Right cardiac atrium (tissue), 5 donors: ENCODE results near the gene SLC25A26. TPM values are rescaled to one million over a fixed set of nuclear protein-coding genes. Genes with fewer than 3 reads are reported as not detected.
"Not testable (repeated sequence)": the region's sequence is repeated elsewhere in the genome, so short reads cannot be mapped to it uniquely, and the experiment has no call there.

Source experiments
- ATAC-seq, 2 donors: fragments of 200-7000 bp; cut with Tn5 transposase; one replicate each; pipeline versions ENCODE4 v1.8.0 to v1.9.1; 2020; ENCODE audit warnings: moderate library complexity in 2 of 2, mild to moderate bottlenecking in 1 of 2
- DNase-seq, 3 donors: peaks; one replicate each; pipeline ENCODE4 v3.0.0-alpha.2; 2020
- H3K27ac ChIP-seq: one replicate; pipeline ENCODE4 v1.5.1; 2013; ENCODE audit warnings: mild to moderate bottlenecking, low read length, control low read depth, moderate library complexity
- H3K27me3 ChIP-seq: one replicate; pipeline ENCODE4 v1.6.1; 2013; ENCODE audit not compliant: control insufficient read depth, insufficient read depth
- H3K4me1 ChIP-seq: one replicate; pipeline ENCODE4 v1.6.1; 2013; ENCODE audit warnings: low read length; ENCODE audit not compliant: control insufficient read depth, insufficient read depth
- H3K4me3 ChIP-seq: one replicate; pipeline ENCODE4 v1.5.1; 2013; ENCODE audit warnings: low read length, control low read depth
- H3K9me3 ChIP-seq: one replicate; pipeline ENCODE4 v1.6.1; 2013; ENCODE audit warnings: low read length; ENCODE audit not compliant: control insufficient read depth
- WGBS: extraction: QIAGEN DNeasy Blood & Tissue Kit; methylation state at CpG from one replicate; pipeline ENCODE4 v1.1.7; 2013; 5-methylcytosine and 5-hydroxymethylcytosine counted together
- intact Hi-C, 4 donors: fragments of 100-400 bp; cut with DNase I; formaldehyde crosslinking; loops; one replicate each; pipeline versions ENCODE4 v1.11.0 to v1.14.0; 2022 to 2023
- polyA plus RNA-seq: library from polyadenylated mRNA; stranded (reverse); fragments of 200-250 nt; gene quantifications from one replicate; pipeline ENCODE4 v1.2.3, GENCODE V29; 2013
- total RNA-seq, 4 donors: library from RNA; stranded (reverse); fragmentation: NEBNext Ultra II Directional; extraction: Animal tissue kit (Norgen Biotek cat#: 25700); gene quantifications; one replicate each; pipeline ENCODE4 v1.2.1, GENCODE V29; 2021
- donor health status: healthy with polysubstance abuse.
- donor health status: DM: no; HTN: yes; CAD: no.
- donor health status: DM: no; HTN: no; CAD: no.
- donor health status: DM: no; HTN: yes; CAD: no; lungs with severe emphysema.
- donor health status: DM: yes; HTN: yes; CAD: no.

The SLC25A26 gene
- total and polyA plus RNA-seq, 5 donors: 23.9 to 39.4 (median 28.4) TPM

DNA sequence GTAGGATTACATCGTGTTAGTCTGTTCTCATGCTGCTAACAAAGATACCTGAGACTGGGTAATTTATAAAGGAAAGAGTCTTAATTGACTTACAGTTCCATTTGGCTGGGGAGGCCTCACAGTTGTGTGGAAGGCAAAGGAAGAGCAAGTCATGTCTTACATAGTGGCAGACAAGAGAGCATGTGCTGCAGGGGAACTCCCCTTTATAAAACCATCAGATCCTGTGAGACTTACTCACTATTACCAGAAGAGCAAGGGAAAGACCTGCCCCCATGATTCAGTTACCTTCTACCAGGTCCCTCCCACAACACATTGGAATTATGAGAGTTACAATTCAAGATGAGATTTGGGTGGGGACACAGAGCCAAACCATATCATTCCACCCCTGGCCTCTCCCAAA, 3.4 kb downstream of the SLC25A26 start:
- no peak for ATAC-seq
- Histone ChIP-seq H3K27me3 (no peaks in the 10 kb centered on the region), H3K4me1 (no peaks in the 10 kb centered on the region), H3K9me3 (no peaks in the 10 kb centered on the region), H3K27ac (no peak overlapping the region), H3K4me3 (no peak overlapping the region)
- no peak for DNase-seq
- intact Hi-C loops: no loop called here
- whole genome bisulfite sequencing: 89% methylated on average over 1 of the region's 1 CpG

DNA sequence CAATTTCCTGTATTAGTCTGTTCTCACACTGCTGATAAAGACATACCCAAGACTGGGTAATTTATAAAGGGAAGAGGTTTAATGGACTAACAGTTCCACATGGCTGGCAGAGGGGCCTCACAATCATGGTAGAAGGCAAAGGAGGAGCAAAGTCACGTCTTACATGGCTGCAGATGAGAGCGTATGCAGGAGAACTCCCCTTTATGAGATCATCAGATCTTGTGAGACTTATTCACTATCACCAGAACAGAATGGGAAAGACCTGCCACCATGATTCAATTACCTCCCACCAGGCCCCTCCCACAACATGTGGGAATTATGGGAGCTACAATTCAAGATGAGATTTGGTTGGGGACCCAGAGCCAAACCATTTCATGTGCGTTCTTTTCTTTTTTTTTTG, 5.3 kb downstream of the SLC25A26 start:
- H3K9me3 ChIP-seq, ATAC-seq, H3K4me1 ChIP-seq, H3K27me3 ChIP-seq, H3K27ac ChIP-seq, H3K4me3 ChIP-seq, intact Hi-C loops, DNase-seq: not testable (repeated sequence)
- WGBS: 92% methylated on average over 3 of the region's 3 CpGs

DNA sequence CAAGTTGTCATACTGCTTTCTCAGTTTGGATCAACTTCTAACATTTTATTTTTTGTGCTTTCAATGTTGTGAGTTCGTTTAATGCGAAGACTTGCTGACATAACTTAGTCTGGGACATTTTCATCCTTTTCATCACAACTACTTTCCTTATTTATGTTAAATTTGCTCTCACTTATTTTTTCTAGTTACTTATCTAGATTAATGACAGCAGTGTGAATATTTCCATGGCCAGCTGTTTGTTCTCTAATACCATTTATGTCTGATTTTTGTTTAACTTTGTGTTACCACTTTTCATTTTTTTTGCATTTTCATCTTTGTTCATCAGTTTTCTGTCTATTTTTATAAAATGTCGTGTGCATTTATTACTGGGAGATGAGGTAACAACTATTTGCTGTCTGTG, 6.2 kb downstream of the SLC25A26 start:
- DNase-seq (no peak), ATAC-seq (no peak)
- no peaks in the 10 kb centered on the region for H3K9me3 ChIP-seq
- intact Hi-C loops: no loop called here
- no peak overlapping the region for H3K27ac ChIP-seq
- no peaks in the 10 kb centered on the region for H3K4me1 ChIP-seq
- no peaks in the 10 kb centered on the region for H3K27me3 ChIP-seq
- no peak overlapping the region for H3K4me3 ChIP-seq
- 62% methylated on average over 3 of the region's 3 CpGs for WGBS

DNA sequence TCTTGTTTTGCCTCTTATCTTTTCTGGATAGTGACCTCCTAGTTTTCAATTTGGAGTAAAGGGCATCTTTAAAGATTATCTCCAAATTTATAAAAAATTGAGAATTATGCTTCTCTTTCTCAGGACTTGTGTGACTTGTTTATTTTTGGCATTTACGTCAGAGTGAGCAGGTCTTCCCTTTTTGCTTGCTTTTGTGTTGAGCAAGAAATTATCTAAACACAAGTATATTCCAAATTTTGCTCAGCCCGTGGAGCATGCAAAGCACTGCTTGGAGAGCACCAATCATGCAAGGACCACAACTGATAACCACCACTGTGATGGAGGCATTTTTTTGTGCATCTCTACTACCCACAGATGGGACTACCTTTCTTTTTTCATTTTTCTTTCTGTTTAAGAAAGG, 7.1 kb downstream of the SLC25A26 start:
- no peaks in the 10 kb centered on the region for H3K4me1 ChIP-seq
- DNase-seq (no peak), ATAC-seq (no peak)
- H3K27me3 ChIP-seq: no peaks in the 10 kb centered on the region
- no peak overlapping the region for H3K4me3 ChIP-seq
- no peak overlapping the region for H3K27ac ChIP-seq
- intact Hi-C loops: no loop called here
- 41% methylated on average over 2 of the region's 2 CpGs for WGBS
- H3K9me3 ChIP-seq: no peaks in the 10 kb centered on the region

DNA sequence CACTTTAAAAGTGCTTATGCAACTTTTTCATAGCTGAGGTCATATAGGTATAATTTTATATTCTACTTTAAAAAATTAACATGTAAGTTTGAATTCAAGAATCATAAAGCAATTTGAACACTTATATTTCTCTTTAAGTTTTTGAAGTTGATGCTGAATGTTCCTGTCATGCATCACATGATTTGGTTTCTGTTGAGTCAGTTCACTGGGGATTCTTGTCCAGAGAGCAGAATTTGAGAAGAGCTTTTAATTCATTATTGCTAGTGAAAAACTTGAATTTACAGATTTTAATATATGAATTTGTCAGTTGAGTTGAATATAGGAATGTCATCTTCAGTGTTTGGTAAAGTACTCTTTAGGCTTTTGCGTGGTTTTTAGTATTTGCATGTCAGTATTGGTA, 7.9 kb downstream of the SLC25A26 start:
- Histone ChIP-seq H3K4me1 (no peaks in the 10 kb centered on the region), H3K27ac (no peak overlapping the region), H3K4me3 (no peak overlapping the region), H3K27me3 (no peaks in the 10 kb centered on the region), H3K9me3 (no peaks in the 10 kb centered on the region)
- no peak for ATAC-seq
- no peak for DNase-seq
- intact Hi-C loops: no loop called here
- 97% methylated on average over 1 of the region's 1 CpG for WGBS

DNA sequence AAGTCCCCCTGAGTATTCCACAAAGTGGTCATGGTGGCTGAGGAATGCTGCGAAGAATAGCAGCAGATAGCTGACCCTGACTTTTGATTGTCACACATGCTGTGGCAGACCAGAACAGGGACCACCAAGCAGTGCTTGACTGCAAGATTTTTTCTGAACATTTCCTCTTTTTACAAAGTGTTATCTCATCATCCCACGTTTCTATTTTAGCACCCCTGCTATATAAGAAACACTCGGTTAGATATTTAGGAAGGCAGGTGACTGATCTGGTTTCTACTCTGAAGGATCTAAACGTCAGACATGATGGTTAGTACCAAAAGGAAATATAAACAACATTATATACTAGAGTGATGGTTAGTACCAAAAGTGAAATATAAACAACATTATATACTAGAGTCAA, 9.1 kb downstream of the SLC25A26 start:
- H3K27ac ChIP-seq: no peak overlapping the region
- no peaks in the 10 kb centered on the region for H3K4me1 ChIP-seq
- no peaks in the 10 kb centered on the region for H3K27me3 ChIP-seq
- intact Hi-C loops: no loop called here
- H3K9me3 ChIP-seq: no peaks in the 10 kb centered on the region
- 54% methylated on average over 4 of the region's 4 CpGs for WGBS
- H3K4me3 ChIP-seq: no peak overlapping the region
- no peak for ATAC-seq
- no peak for DNase-seq

DNA sequence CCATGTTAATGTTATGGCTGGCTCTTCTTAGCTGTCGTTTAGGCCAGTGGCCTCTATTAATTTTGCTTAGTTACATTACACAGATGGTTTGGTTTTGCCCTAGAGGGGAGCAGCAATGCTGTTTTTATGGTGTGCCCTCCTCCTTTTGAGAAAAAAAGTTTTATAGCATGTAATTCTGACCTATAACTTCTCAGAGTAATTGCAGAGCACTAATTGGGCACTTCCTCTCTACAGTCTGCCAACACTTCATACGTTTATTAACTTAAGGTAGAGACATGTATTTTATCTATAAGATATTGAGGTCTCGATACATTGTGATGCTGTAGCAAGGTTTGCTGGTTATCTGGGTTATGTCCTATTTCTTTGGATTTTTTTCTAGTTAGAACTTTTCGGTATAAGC, 12.2 kb downstream of the SLC25A26 start:
- DNase-seq: no peak
- intact Hi-C loops: no loop called here

DNA sequence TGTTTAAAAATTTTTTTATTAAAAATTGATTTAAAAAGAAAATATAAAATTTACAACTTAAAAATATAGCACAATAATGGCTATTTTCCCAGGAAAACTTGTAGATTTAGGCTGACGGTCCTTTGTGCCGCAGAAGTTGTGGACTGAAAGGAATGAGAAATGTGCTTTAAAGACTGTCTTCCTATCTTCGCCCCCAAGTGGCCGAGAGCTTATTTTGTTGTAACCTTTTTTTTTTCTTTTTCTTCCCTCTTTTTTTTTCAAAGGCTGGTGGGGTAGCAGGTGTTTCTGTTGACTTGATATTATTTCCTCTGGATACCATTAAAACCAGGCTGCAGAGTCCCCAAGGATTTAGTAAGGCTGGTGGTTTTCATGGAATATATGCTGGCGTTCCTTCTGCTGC, 15.5 kb downstream of the SLC25A26 start:
- H3K9me3 ChIP-seq: no peaks in the 10 kb centered on the region
- no peak overlapping the region for H3K4me3 ChIP-seq
- H3K27me3 ChIP-seq: no peaks in the 10 kb centered on the region
- intact Hi-C loops: no loop called here
- WGBS: 83% methylated on average over 5 of the region's 5 CpGs
- no peak for DNase-seq
- H3K27ac ChIP-seq: no peak overlapping the region
- ATAC-seq: no peak
- H3K4me1 ChIP-seq: no peaks in the 10 kb centered on the region

More for the DNA sequence above, 12.2 kb downstream of the SLC25A26 start:
- Histone ChIP-seq H3K9me3 (no peaks in the 10 kb centered on the region), H3K4me3 (no peak overlapping the region), H3K4me1 (no peaks in the 10 kb centered on the region), H3K27me3 (no peaks in the 10 kb centered on the region), H3K27ac (no peak overlapping the region)
- no peak for ATAC-seq
- 76% methylated on average over 4 of the region's 4 CpGs for WGBS

DNA sequence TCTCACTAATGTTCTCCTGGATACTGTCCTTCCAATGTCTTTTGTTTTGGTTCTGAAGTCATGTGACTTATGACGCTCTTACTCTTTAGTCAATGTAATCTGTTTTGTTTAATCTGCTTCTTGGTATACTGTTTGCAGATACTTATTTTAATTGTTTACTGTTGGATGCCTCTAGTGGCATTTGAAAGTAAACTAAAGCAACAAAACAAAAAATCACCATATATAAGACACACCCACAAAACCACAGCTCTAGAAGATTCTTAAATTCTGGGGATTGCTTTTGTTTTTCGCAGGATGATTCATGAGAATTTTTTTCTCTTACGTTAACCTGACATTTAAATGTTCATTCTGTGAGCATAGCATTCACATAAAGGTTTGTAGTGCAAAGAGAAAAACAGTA, 16.8 kb downstream of the SLC25A26 start:
- Histone ChIP-seq H3K4me3 (no peak overlapping the region), H3K4me1 (no peaks in the 10 kb centered on the region), H3K27me3 (no peaks in the 10 kb centered on the region), H3K9me3 (no peaks in the 10 kb centered on the region), H3K27ac (no peak overlapping the region)
- no peak for DNase-seq
- intact Hi-C loops: no loop called here
- WGBS: 93% methylated on average over 3 of the region's 3 CpGs
- no peak for ATAC-seq

DNA sequence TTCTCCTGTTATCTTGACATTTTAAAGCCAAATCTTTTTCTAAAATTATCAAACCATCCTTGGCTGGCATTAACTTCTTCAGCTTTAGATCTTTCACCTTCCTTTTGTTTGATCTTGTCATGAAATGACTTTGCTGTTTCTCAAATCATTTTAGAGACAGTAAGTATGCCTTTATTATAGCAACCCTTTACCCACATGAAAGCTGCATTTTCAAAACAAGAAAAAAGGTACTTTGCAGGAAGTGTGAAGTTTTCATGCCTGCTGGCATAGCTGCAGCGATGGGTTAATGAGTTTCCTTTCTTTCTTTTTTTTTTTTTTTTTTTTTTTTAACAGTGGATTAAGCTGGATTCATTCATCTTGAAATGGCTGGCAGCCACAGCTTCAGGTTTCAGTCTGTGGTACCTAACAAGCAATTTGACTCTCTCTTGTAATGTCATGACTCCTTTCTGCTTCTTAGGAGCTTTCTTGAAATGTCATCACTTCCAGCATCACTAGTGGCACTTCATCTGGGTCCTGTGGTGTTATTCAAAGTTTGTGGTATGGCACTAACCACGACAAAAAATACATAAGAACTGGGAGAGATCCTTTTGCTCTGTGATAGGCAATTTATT, 18.8 kb downstream of the SLC25A26 start:
- 94% methylated on average over 2 of the region's 2 CpGs for WGBS
- Histone ChIP-seq H3K27ac (no peak overlapping the region), H3K4me3 (no peak overlapping the region), H3K4me1 (no peaks in the 10 kb centered on the region), H3K27me3 (no peaks in the 10 kb centered on the region), H3K9me3 (no peaks in the 10 kb centered on the region)
- DNase-seq: no peak
- ATAC-seq: no peak
- intact Hi-C loops: no loop called here

DNA sequence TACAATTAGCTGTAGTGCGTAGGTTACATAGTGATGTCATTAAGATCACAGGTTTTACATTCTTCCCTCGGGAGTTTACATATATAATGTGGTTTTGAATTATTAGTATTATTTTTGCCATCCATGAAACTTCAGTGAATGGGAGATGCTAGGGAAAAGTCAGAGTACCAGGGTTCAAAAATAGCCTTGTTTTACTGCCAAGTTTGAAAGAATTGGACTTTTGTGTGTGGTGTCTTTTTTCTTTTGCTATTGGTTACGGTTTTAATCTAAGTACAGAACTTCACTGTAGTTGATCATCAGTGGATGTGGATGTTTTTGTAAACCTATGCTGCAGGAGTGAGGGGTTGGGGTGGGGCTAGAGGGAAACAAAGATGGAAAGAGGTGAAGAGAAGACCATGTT, 20.7 kb downstream of the SLC25A26 start:
- Histone ChIP-seq H3K9me3 (no peaks in the 10 kb centered on the region), H3K4me3 (no peak overlapping the region), H3K4me1 (no peaks in the 10 kb centered on the region), H3K27ac (no peak overlapping the region), H3K27me3 (no peaks in the 10 kb centered on the region)
- no peak for ATAC-seq
- WGBS: 94% methylated on average over 3 of the region's 3 CpGs
- DNase-seq: no peak
- intact Hi-C loops: no loop called here

DNA sequence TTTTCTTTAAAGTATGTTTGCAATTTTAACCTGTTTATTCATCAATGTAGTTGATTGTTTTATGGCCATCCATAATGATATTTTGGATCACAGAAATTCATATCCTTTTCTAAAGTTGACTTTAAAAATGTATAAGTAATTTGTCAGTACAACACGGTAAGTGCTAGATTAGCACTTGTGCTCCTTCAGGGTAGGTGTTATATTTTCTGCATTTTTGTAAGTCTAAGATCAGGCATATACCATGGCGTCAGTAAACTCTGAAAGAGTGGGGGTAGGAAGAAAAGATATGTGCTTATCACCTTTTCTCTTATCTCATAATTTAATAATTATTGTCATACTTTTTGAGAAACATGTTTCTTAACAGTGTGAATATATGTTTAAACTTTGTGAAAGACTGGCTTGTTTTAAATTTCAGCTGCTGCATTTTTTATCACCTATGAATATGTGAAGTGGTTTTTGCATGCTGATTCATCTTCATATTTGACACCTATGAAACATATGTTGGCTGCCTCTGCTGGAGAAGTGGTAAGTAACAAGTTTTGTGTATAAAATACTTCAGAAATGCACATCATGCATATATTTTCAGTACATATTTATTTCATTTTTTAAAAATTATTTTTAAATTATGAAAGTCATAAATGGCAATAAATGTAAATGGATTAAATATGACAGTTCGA, 22.1 kb downstream of the SLC25A26 start:
- intact Hi-C loops: no loop called here
- H3K9me3 ChIP-seq: no peaks in the 10 kb centered on the region
- H3K4me3 ChIP-seq: no peak overlapping the region
- WGBS: 97% methylated on average over 3 of the region's 3 CpGs
- DNase-seq (no peak), ATAC-seq (no peak)
- no peaks in the 10 kb centered on the region for H3K4me1 ChIP-seq
- no peaks in the 10 kb centered on the region for H3K27me3 ChIP-seq
- H3K27ac ChIP-seq: no peak overlapping the region
